OCI-M1 (cell line): ENCODE results near the gene DSG4.
A peak's percentile ranks its signal among the peaks of the same experiment; 100 is the strongest.
"Not testable (repeated sequence)": the region's sequence is repeated elsewhere in the genome, so short reads cannot be mapped to it uniquely, and the experiment has no call there.

Experiments used
- DNase-seq: peaks from one replicate; lab custom pipeline; 2025; lab: John Stamatoyannopoulos, UW

The DSG4 gene

GRCh38 chr18:31376477-31376876 is at the start of gene DSG4:
DSG4 (plus strand) TSS chr18:31376777; CDS start chr18:31376912, 135 bp downstream.
- DNase-seq = no peak

GRCh38 chr18:31329787-31330438 is 46.7 kb upstream of the DSG4 start:
- DNase-seq = no peak

- no peak for DNase-seq
Observed at GRCh38 chr18:31343454-31343853, 33.1 kb upstream of the DSG4 start.

GRCh38 chr18:31353336-31353735 is 23.2 kb upstream of the DSG4 start:
- not testable (repeated sequence) for DNase-seq

- no peak for DNase-seq
Observed at GRCh38 chr18:31354990-31355389, 21.6 kb upstream of the DSG4 start.

- DNase-seq = no peak
Observed at GRCh38 chr18:31356025-31356424, 20.6 kb upstream of the DSG4 start.

GRCh38 chr18:31364190-31364589 is 12.4 kb upstream of the DSG4 start:
- DNase-seq = no peak

- DNase-seq = no peak
Observed at GRCh38 chr18:31369478-31369877, 7.1 kb upstream of the DSG4 start.

- no peak for DNase-seq
Observed at GRCh38 chr18:31371989-31372388, 4.6 kb upstream of the DSG4 start.

- no peak for DNase-seq
Observed at GRCh38 chr18:31373641-31374040, 2.9 kb upstream of the DSG4 start.

GRCh38 chr18:31380912-31381311 is 4.3 kb downstream of the DSG4 start:
- DNase-seq = no peak

GRCh38 chr18:31382107-31382506 is 5.5 kb downstream of the DSG4 start:
- DNase-seq = no peak

GRCh38 chr18:31386741-31387140 is 10.2 kb downstream of the DSG4 start:
- DNase-seq = no peak

- no peak for DNase-seq
Observed at GRCh38 chr18:31393286-31393685, 16.7 kb downstream of the DSG4 start.

GRCh38 chr18:31396796-31397612 is 20.4 kb downstream of the DSG4 start:
- DNase-seq = no peak

- DNase-seq = no peak
Observed at GRCh38 chr18:31398191-31398590, 21.6 kb downstream of the DSG4 start.

GRCh38 chr18:31399306-31400032 is 22.9 kb downstream of the DSG4 start:
- peak; percentile 22 for DNase-seq

GRCh38 chr18:31401156-31402025 is 24.8 kb downstream of the DSG4 start:
- DNase-seq = no peak

GRCh38 chr18:31402026-31402373 is 25.4 kb downstream of the DSG4 start:
- no peak for DNase-seq

- DNase-seq = no peak
Observed at GRCh38 chr18:31403409-31403808, 26.8 kb downstream of the DSG4 start.

GRCh38 chr18:31407649-31408048 is 31.1 kb downstream of the DSG4 start:
- DNase-seq = no peak

GRCh38 chr18:31409276-31409675 is 32.7 kb downstream of the DSG4 start:
- no peak for DNase-seq
